Thoracic aorta (tissue), 2 donors: Measurements from ENCODE around the gene TNPO3. TPM values are rescaled to one million over a fixed set of nuclear protein-coding genes. Genes with fewer than 3 reads are reported as not detected.

Source experiments
- ATAC-seq: fragments of 150-250 bp; one replicate; pipeline ENCODE4 v1.8.0; 2017; ENCODE audit warnings: low read depth; ENCODE audit not compliant: insufficient number of reproducible peaks, low FRiP score
- DNase-seq: peaks from one replicate; pipeline ENCODE4 v3.0.0-alpha.2; 2020; ENCODE audit warnings: low spot score
- H3K27ac ChIP-seq, 2 donors: fragments of 200-600 bp; sonication (generic); 1 replicate in 1 of 2; 2 replicates in 1 of 2; pipeline ENCODE4 v1.5.1; 2016; ENCODE audit warnings: mild to moderate bottlenecking in 2 of 2, moderate library complexity in 2 of 2
- H3K27me3 ChIP-seq: fragments of 200-600 bp; sonication (generic); replicated peaks from 2 replicates; pipeline ENCODE4 v1.6.0; 2016; ENCODE audit warnings: mild to moderate bottlenecking; ENCODE audit not compliant: insufficient read depth
- H3K36me3 ChIP-seq: fragments of 200-600 bp; sonication (generic); one replicate; pipeline ENCODE4 v1.5.1; 2016
- H3K4me1 ChIP-seq, 2 donors: fragments of 200-600 bp; sonication (generic); 1 replicate in 1 of 2; 2 replicates in 1 of 2; pipeline versions ENCODE4 v1.5.1 to v1.6.0; 2016; ENCODE audit warnings: low read depth in 2 of 2, mild to moderate bottlenecking in 1 of 2; ENCODE audit not compliant: control insufficient read depth in 1 of 2
- H3K4me3 ChIP-seq: fragments of 200-600 bp; sonication (generic); 2 replicates; pipeline ENCODE4 v1.5.1; 2016; ENCODE audit warnings: mild to moderate bottlenecking
- H3K9me3 ChIP-seq: fragments of 200-600 bp; sonication (generic); 2 replicates; pipeline ENCODE4 v1.5.1; 2016
- total RNA-seq, 2 donors: library from RNA; depleted of rRNA; stranded (reverse); fragments of >200 nt; gene quantifications; one replicate each; pipeline versions ENCODE4 v1.1.0 to v1.2.3, GENCODE V29; 2016
- TF ChIP-seq, protein P1 (sequence below): fragments of 200-600 bp; sonication (generic); IDR thresholded peaks from one replicate; pipeline ENCODE4 v1.5.1; 2019; ENCODE audit warnings: antibody characterized with exemption

TNPO3 gene
- total RNA-seq, 2 donors from 2014 or later, result 28.6 to 29.5 TPM

GRCh38 chr7:128918016-128918665, 136.8 kb downstream of the TNPO3 start:
- no peak for DNase-seq
- no peaks in the 10 kb centered on the region for H3K9me3 ChIP-seq
- H3K27me3 ChIP-seq, result no peaks in the 10 kb centered on the region
- H3K36me3 ChIP-seq, result no peaks in the 10 kb centered on the region
- ATAC-seq, result no peak
- no peak overlapping the region for H3K4me3 ChIP-seq
- H3K4me1 ChIP-seq, result peaks cover 5% of the 10 kb centered on the region in 2 donors
- TF ChIP-seq, protein P1, sequence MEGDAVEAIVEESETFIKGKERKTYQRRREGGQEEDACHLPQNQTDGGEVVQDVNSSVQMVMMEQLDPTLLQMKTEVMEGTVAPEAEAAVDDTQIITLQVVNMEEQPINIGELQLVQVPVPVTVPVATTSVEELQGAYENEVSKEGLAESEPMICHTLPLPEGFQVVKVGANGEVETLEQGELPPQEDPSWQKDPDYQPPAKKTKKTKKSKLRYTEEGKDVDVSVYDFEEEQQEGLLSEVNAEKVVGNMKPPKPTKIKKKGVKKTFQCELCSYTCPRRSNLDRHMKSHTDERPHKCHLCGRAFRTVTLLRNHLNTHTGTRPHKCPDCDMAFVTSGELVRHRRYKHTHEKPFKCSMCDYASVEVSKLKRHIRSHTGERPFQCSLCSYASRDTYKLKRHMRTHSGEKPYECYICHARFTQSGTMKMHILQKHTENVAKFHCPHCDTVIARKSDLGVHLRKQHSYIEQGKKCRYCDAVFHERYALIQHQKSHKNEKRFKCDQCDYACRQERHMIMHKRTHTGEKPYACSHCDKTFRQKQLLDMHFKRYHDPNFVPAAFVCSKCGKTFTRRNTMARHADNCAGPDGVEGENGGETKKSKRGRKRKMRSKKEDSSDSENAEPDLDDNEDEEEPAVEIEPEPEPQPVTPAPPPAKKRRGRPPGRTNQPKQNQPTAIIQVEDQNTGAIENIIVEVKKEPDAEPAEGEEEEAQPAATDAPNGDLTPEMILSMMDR, result no peak
- no peak overlapping the region for H3K27ac ChIP-seq

DNA sequence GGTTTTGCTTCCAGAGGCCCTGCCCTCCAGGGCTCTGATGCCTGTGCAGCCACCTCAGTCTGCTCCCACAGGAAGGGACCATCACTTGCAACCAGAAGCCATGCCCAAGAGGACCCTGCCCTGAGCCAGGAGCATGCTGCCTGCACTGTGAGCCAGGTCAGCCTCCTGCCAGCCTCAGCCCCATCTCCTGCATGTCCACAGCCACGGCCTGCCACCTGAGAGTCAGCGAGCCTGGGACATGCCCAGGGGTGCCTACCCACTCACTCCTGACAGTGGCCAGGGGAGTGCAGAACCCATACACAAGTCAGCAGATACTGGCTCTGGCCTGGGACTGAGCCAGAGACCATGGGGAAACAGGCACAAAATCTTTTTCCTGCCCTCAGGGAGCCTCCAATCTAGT, 137.8 kb downstream of the TNPO3 start:
- Histone ChIP-seq H3K27ac (no peak overlapping the region), H3K27me3 (no peaks in the 10 kb centered on the region), H3K9me3 (no peaks in the 10 kb centered on the region), H3K4me1 (peaks cover 5% of the 10 kb centered on the region in 2 donors), H3K36me3 (no peaks in the 10 kb centered on the region), H3K4me3 (no peak overlapping the region)
- ATAC-seq (no peak), DNase-seq (no peak)
- TF ChIP-seq, protein P1, result no peak

GRCh38 chr7:128916643-128916915, 138.3 kb downstream of the TNPO3 start:
- H3K27me3 ChIP-seq, result no peaks in the 10 kb centered on the region
- H3K4me1 ChIP-seq, result peaks cover 5% of the 10 kb centered on the region in 2 donors
- no peaks in the 10 kb centered on the region for H3K36me3 ChIP-seq
- DNase-seq, result no peak
- TF ChIP-seq, protein P1, result no peak
- H3K4me3 ChIP-seq, result no peak overlapping the region
- no peak for ATAC-seq
- no peaks in the 10 kb centered on the region for H3K9me3 ChIP-seq
- no peak overlapping the region for H3K27ac ChIP-seq

GRCh38 chr7:128915841-128916642, 138.9 kb downstream of the TNPO3 start:
- DNase-seq (no peak), ATAC-seq (no peak)
- H3K27ac ChIP-seq, result no peak overlapping the region
- no peaks in the 10 kb centered on the region for H3K9me3 ChIP-seq
- H3K27me3 ChIP-seq, result no peaks in the 10 kb centered on the region
- peak overlapping the region; percentile 65 for H3K4me3 ChIP-seq
- peaks cover 5% of the 10 kb centered on the region in 2 donors for H3K4me1 ChIP-seq
- H3K36me3 ChIP-seq, result no peaks in the 10 kb centered on the region
- TF ChIP-seq, protein P1, result no peak

DNA sequence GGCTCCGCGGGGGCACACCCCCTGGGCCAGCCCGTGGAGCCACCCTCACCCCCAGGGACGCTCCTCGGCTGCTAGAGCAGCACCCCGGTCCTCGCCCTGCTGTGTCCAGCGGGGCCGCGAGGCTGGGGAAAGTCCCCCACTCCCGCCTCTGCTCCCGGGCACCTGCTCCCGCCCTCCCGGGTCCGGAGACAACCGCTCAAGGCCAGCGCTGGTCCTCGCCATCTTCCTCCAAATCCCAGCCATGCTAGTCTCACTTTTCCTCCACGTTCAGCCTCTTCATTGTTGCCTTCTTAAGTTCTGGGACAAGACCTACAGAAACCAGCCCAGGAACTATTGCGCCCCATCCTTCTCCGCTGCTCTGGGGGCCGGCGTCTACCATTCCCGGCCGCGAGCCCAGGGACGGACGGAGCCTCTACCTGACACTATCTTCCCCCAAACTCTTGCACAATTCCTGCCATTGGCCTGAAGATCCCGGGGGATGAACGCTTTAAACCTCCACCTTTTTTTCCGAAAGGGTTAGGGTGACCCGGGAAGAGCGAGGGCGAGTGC, 139.6 kb downstream of the TNPO3 start:
- DNase-seq, result no peak
- H3K27me3 ChIP-seq, result no peaks in the 10 kb centered on the region

More for the DNA sequence above, 139.6 kb downstream of the TNPO3 start:
- Histone ChIP-seq H3K9me3 (no peaks in the 10 kb centered on the region), H3K27ac (no peak overlapping the region), H3K4me1 (peaks cover 5% of the 10 kb centered on the region in 2 donors), H3K36me3 (no peaks in the 10 kb centered on the region), H3K4me3 (peak overlapping the region; percentile 65)
- no peak for ATAC-seq
- TF ChIP-seq, protein P1, result no peak
